ENCODE results near the gene GALNT2.

GALNT2 gene

DNA sequence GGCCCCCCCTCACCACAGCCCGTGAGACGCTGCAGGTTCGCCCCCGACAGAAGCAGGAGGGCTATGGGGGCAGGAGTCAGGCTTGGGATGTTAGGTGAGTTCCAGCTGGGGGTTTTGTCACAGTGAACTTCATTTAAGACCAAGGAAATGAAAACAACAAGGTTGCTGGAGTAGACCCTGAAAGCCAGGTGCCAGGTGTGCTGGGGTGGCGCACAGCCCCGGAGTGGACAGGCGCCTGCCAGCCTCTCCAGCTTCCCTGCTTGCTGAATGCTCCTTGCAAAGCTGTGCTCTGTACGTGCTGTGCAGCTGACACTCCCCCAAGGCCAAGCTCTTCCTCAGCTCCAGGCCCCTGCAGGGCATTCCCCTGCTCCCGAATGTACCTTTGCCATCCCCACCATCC is 256.6 kb downstream of the GALNT2 start (continued):
- TF ChIP-seq, protein P1, sequence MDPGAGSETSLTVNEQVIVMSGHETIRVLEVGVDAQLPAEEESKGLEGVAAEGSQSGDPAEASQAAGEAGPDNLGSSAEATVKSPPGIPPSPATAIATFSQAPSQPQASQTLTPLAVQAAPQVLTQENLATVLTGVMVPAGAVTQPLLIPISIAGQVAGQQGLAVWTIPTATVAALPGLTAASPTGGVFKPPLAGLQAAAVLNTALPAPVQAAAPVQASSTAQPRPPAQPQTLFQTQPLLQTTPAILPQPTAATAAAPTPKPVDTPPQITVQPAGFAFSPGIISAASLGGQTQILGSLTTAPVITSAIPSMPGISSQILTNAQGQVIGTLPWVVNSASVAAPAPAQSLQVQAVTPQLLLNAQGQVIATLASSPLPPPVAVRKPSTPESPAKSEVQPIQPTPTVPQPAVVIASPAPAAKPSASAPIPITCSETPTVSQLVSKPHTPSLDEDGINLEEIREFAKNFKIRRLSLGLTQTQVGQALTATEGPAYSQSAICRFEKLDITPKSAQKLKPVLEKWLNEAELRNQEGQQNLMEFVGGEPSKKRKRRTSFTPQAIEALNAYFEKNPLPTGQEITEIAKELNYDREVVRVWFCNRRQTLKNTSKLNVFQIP (CRISPR knock-in tag; IDR thresholded peaks at IDR 0.05; ENCODE audit: borderline replicate concordance, low read depth), result no peak
- no peak for TF ChIP-seq ZC3H10 (CRISPR knock-in tag; IDR thresholded peaks at IDR 0.05)
- TF ChIP-seq, protein P2, sequence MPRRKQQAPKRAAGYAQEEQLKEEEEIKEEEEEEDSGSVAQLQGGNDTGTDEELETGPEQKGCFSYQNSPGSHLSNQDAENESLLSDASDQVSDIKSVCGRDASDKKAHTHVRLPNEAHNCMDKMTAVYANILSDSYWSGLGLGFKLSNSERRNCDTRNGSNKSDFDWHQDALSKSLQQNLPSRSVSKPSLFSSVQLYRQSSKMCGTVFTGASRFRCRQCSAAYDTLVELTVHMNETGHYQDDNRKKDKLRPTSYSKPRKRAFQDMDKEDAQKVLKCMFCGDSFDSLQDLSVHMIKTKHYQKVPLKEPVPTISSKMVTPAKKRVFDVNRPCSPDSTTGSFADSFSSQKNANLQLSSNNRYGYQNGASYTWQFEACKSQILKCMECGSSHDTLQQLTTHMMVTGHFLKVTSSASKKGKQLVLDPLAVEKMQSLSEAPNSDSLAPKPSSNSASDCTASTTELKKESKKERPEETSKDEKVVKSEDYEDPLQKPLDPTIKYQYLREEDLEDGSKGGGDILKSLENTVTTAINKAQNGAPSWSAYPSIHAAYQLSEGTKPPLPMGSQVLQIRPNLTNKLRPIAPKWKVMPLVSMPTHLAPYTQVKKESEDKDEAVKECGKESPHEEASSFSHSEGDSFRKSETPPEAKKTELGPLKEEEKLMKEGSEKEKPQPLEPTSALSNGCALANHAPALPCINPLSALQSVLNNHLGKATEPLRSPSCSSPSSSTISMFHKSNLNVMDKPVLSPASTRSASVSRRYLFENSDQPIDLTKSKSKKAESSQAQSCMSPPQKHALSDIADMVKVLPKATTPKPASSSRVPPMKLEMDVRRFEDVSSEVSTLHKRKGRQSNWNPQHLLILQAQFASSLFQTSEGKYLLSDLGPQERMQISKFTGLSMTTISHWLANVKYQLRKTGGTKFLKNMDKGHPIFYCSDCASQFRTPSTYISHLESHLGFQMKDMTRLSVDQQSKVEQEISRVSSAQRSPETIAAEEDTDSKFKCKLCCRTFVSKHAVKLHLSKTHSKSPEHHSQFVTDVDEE (CRISPR knock-in tag; IDR thresholded peaks at IDR 0.05), result no peak

DNA sequence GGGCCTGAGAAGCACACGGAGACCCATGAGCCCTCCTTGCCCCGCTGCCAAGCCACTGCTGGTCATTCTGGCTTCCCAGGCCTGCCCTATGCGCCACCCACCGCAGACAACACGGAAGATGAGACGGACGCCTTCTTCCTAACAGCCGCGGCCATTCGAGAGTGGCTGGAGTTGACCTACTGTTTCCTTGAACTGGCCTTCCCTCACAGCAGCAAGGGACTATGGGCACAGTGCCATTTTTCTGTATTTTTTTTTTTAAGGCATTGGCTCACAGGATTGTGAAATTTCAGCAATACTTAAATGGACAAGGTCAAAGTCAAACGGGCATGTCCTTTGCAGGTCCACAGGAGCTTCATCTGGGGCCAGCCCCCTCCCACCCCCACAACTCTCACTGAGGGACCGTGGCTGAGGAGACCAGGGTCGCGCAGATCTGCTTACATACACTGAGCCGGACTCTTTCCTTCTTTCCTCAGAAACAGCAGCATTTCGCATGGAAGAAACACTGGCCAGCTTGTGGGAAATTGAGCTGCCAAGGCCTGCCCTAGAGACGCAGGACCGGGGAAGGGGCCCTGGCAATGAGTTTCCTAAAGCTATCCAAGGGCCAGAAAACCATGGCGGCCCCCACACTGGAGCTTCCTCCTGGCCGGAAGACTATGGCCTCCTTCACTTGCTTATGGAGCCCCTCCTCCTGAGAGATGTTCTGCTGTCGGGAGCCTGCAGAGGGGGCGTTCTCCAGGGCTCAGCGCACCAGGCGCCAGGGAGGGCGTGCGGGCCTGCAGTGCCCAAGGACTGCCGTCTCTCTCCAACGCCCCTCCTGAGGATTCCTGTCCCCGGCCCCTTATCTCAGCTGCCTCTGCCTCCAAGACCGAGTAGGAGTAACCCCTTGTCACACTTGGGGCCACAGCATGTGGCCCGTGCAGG is 260.2 kb downstream of the GALNT2 start:
- ATAC-seq, result no peak
- TF ChIP-seq, protein P3, sequence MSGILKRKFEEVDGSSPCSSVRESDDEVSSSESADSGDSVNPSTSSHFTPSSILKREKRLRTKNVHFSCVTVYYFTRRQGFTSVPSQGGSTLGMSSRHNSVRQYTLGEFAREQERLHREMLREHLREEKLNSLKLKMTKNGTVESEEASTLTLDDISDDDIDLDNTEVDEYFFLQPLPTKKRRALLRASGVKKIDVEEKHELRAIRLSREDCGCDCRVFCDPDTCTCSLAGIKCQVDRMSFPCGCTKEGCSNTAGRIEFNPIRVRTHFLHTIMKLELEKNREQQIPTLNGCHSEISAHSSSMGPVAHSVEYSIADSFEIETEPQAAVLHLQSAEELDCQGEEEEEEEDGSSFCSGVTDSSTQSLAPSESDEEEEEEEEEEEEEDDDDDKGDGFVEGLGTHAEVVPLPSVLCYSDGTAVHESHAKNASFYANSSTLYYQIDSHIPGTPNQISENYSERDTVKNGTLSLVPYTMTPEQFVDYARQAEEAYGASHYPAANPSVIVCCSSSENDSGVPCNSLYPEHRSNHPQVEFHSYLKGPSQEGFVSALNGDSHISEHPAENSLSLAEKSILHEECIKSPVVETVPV (CRISPR knock-in tag; IDR thresholded peaks at IDR 0.05), result no peak
- TF ChIP-seq ISL1 (CRISPR knock-in tag; IDR thresholded peaks at IDR 0.05), result no peak
- TF ChIP-seq, protein P1 (CRISPR knock-in tag; IDR thresholded peaks at IDR 0.05; ENCODE audit: borderline replicate concordance, low read depth), result no peak
- TF ChIP-seq ZNF8 (CRISPR knock-in tag; IDR thresholded peaks at IDR 0.05), result no peak
- no peak for TF ChIP-seq CSDC2 (CRISPR knock-in tag; IDR thresholded peaks at IDR 0.05)
- TF ChIP-seq, protein P4, sequence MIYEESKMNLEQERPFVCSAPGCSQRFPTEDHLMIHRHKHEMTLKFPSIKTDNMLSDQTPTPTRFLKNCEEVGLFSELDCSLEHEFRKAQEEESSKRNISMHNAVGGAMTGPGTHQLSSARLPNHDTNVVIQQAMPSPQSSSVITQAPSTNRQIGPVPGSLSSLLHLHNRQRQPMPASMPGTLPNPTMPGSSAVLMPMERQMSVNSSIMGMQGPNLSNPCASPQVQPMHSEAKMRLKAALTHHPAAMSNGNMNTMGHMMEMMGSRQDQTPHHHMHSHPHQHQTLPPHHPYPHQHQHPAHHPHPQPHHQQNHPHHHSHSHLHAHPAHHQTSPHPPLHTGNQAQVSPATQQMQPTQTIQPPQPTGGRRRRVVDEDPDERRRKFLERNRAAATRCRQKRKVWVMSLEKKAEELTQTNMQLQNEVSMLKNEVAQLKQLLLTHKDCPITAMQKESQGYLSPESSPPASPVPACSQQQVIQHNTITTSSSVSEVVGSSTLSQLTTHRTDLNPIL (CRISPR knock-in tag; IDR thresholded peaks at IDR 0.05; ENCODE audit: low read depth), result no peak
- TF ChIP-seq OSR1 (CRISPR knock-in tag; IDR thresholded peaks at IDR 0.05), result no peak
- no peak for TF ChIP-seq ESRRG (CRISPR knock-in tag; IDR thresholded peaks at IDR 0.05)

DNA sequence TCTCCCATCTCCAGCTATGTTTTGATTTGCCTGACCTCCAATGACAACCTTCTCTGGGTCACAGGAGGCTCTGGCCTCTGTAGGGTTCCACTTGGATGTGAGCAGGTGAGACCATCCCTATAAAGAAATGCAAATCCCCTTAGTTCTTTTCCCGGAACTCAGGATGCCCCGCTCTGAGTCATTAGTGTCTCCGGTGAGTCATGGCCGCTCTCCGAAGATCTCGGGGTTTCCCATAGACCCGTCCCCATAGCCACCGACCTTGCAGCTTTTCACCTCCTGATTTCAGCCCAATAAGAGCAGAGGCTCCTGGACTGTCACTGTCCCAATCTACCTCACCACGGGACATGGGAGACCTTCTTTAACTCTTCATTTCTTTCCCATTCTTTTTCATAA is 260.9 kb downstream of the GALNT2 start:
- ATAC-seq, result no peak
- TF ChIP-seq ZFP3 (CRISPR knock-in tag; IDR thresholded peaks at IDR 0.05) (no peak), ZNF8 (CRISPR knock-in tag; IDR thresholded peaks at IDR 0.05) (no peak), TOX (CRISPR knock-in tag; IDR thresholded peaks at IDR 0.05; ENCODE audit: borderline replicate concordance) (no peak), RARB (CRISPR knock-in tag; IDR thresholded peaks at IDR 0.05) (no peak), PPARA (CRISPR knock-in tag; IDR thresholded peaks at IDR 0.05; ENCODE audit: borderline replicate concordance) (no peak), OSR1 (CRISPR knock-in tag; IDR thresholded peaks at IDR 0.05) (no peak), TCF4 (CRISPR knock-in tag; IDR thresholded peaks at IDR 0.05; ENCODE audit: borderline replicate concordance) (no peak), GLIS3 (CRISPR knock-in tag; IDR thresholded peaks at IDR 0.05) (no peak), SNAI2 (CRISPR knock-in tag; IDR thresholded peaks at IDR 0.05) (no peak), ARNTL (CRISPR knock-in tag; IDR thresholded peaks at IDR 0.05; ENCODE audit: borderline replicate concordance, low read depth) (no peak)
- TF ChIP-seq, protein P2 (CRISPR knock-in tag; IDR thresholded peaks at IDR 0.05), result no peak
